Head of caudate nucleus (tissue), 42 donors: ENCODE data around the gene PCSK1N.
"Not testable (repeated sequence)": the region's sequence is repeated elsewhere in the genome, so short reads cannot be mapped to it uniquely, and the experiment has no call there.

Experiments used
- DNase-seq, 42 donors: peaks; one replicate each; pipeline versions ENCODE4 v3.0.0 to v3.0.0-alpha.2; 2020 to 2021; ENCODE audit warnings: mixed read lengths in 7 of 42
- intact Hi-C: fragments of 100-400 bp; cut with DNase I; formaldehyde crosslinking; loops from one replicate; pipeline ENCODE4 v1.15.0; 2022

Gene PCSK1N

DNA sequence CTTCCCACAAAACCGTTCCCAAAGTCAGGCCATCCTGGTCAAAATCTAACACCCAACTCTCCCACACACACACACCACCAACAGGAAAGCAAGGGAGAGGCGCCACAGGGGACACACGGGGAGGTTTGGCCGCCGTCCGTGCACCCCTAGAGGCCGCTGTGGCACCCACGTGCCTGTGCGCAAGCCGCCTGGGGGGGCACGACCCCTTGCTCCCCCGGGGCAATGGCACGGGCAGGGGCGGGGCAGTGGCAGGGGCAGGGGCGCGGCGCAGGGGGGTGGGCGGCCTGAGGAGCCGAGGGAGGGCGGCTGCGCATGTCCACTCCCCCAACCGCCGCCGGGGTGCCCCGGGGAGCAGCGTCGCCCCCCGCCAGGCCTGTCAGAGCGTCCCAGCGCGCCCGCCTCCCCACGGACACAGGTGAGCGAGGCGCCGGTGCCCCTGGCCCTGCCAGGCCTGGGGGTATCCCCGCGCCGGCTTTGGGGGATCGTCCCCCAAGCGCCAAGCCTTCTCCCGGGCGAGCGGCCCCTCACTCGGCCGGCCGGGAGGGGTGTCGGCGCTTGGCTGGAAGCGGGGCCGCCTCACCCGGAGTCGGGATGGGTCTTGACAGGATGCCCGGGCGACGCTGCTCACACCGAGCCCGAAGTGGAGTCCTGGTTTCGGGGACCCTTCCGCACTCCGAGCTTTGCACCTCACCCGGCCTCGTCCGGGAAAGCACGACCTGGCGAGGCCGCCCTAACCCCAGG lies 9.1 kb downstream of the PCSK1N start, which contains the start of gene ERAS:
TSS of gene ERAS (plus strand) at position 379 of the 741 bp plus-strand sequence. CDS start 2,611 bp downstream, outside the sequence.
- intact Hi-C loops = no loop called here
- DNase-seq = peak in 2 of 42 donors; percentile 11 to 13

DNA sequence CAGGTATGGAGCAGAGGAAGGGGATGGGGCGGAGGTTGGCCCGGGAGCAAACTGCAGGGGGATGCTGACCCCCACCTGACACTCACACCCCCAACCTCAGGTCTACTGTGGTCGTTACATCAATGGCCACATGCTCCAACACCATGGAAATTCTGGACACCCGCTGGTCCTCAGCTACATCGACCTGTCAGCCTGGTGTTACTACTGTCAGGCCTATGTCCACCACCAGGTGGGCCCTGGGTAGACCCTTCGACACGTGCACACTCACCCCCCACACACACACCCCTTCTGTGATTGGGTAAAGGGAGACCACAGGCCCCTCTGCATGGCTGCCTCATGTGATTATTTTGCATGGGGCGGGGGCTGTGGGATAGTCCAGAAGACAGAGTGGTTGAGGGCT lies 11.3 kb downstream of the PCSK1N start:
- peak in 1 of 42 donors; percentile 5 for DNase-seq
- intact Hi-C loops = no loop called here

DNA sequence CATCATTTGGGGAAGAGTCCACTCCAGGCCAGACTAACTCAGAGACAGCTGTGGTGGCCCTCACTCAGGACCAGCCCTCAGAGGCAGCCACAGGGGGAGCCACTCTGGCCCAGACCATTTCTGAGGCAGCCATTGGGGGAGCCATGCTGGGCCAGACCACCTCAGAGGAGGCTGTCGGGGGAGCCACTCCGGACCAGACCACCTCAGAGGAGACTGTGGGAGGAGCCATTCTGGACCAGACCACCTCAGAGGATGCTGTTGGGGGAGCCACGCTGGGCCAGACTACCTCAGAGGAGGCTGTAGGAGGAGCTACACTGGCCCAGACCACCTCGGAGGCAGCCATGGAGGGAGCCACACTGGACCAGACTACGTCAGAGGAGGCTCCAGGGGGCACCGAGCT lies 12.4 kb downstream of the PCSK1N start:
- DNase-seq = peak in 1 of 42 donors; percentile 27
- intact Hi-C loops = no loop called here

DNA sequence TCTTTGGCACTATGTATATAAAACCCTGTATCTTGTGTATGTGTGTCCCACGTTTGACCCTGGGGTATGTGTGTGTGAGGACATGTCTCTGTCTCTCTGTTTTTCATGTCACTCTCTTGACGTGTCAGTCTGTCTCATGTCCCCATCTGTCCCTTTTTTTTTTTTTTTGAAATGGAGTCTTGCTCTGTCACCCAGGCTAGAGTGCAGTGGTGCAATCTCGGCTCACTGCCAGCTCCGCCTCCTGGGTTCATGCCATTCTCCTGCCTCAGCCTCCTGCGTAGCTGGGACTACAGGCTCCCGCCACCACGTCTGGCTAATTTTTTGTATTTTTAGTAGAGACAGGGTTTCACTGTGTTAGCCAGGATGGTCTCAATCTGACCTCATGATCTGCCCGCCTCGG lies 16.0 kb downstream of the PCSK1N start:
- intact Hi-C loops, DNase-seq: not testable (repeated sequence)

DNA sequence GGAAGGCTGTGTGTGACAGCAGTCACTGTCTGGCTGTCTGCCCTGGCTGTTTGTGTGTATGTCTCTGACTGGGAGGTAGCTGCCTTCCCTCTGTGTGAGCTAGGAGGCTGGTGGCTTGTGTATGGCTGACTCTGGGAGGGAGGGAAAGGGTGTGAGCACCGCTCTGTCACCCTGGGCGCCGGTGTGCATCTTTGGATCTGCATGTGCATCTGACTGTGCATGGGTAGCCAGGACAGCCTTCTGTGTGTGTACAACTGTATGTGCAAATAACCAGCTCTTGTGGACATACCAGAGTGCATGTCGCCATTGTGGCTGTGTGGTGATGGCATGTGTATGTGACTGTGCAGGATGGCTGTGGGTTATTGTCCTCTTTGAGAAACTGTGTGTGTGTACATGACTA lies 16.5 kb downstream of the PCSK1N start:
- peak in 1 of 42 donors; percentile 8 for DNase-seq
- intact Hi-C loops = no loop called here

DNA sequence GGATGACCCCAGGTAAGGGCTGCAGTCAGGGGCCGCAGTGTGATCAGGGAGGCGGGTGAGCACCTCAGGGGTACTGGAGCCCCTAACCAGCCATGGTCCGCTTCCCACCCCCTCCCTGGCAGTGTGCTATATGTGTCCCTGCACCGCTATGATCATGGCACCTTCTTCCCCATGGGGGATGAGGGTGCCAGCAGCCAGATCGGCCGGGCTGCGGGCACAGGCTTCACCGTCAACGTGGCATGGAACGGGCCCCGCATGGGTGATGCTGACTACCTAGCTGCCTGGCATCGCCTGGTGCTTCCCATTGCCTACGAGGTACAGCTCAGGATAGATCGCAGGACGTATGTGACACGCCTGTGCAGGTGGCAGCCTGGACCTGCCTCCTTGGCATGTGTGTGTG lies 17.3 kb downstream of the PCSK1N start:
- DNase-seq = no peak
- intact Hi-C loops = no loop called here

DNA sequence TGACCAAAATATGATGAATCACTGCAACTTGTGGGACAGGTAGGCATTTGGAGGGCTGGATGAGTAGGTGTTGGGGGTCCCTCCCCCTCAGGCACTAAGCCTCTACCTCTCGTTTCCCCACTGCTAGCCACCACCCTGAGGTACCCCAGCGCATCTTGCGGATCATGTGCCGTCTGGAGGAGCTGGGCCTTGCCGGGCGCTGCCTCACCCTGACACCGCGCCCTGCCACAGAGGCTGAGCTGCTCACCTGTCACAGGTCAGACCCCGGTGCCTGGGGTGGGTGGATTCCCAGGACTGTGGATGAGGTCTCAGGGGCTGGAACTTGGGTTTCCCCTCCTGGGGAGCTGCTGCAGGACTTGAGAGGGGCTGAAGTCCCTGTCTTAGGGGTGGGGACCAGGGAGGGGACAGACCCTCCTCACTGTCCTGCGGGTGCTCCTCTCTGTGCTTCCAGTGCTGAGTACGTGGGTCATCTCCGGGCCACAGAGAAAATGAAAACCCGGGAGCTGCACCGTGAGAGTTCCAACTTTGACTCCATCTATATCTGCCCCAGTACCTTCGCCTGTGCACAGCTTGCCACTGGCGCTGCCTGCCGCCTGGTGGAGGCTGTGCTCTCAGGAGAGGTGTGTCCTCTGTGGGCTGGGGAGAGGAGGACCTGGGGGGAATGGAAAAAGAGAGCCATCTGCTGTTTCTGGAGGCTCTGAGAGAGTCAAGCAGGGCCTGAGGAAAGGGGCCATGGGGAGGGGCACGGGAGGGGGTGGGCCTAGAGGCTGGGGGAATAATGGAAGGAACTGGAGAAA lies 19.2 kb downstream of the PCSK1N start:
- no peak for DNase-seq
- intact Hi-C loops = no loop called here

DNA sequence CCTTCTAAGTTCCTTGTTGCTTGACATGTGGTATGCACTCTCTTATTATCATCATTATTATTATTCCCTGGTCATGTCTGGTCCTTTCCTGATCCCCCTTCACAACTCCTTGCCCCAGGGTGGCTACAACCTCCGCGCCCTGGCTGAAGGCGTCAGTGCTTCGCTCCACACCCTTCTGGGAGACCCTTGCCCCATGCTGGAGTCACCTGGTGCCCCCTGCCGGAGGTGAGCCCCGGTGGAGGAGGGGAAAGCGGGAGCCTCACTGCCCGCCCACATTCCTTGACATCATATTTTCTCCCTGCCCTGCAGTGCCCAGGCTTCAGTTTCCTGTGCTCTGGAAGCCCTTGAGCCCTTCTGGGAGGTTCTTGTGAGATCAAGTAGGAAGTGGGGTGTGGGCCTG lies 20.1 kb downstream of the PCSK1N start:
- intact Hi-C loops = no loop called here
- DNase-seq = no peak

DNA sequence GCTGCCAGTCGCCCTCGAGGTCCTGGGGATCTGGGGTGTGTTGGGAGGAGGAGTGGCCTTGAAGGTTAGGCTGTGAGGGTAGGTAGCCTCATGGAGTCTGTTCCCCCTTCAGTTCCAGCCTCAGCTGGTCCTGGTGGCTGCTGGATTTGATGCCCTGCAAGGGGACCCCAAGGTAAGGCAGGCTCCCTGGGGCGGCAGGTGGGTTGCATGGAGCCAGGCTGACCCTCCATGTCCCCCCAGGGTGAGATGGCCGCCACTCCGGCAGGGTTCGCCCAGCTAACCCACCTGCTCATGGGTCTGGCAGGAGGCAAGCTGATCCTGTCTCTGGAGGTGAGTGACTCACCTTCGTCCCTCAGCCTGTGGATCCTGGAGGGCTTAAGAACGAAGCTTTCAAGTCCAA lies 20.7 kb downstream of the PCSK1N start:
- intact Hi-C loops = no loop called here
- no peak for DNase-seq

DNA sequence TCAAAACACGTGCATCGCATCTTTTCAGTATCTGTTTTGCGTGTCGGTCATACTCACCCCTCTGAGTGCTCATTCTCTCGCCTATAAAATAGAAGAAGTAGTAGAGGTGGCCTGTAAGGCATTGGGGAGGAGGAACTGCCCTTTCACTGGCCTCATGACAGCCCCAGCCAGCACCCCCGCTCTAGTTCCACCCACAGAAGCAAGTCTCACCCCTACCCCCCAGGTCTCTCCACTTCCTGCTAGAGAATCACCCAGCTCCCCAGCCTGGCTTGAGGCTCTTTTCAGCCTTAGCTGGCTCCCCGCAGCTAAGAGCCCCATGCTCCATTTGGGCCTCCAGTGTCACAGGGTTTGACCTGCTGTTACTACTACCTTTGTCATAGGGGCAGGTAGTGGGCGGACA lies 21.8 kb downstream of the PCSK1N start:
- DNase-seq = peak in 1 of 42 donors; percentile 36
- intact Hi-C loops = no loop called here

DNA sequence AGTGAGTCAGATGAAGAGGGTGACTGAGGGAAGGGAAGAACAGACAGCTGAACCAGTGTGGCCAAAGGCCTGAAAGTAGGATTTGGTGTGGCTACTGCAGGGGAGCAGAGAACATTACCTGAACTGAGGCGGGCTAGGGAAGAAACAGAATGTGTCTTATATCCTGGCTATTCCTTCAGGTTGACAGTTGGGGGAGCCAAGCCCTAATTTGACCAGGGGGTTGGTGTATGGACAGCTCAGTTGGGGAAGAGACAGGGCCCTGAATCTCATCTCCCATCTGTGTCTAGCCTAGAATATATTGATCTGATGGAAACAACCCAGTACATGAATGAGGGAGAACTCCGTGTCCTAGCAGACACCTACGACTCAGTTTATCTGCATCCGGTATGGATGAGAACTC lies 29.3 kb downstream of the PCSK1N start:
- intact Hi-C loops = loop anchor here (10.0 kb wide), 1 partner anchor 89 kb away; the partner anchor contains the start of genes PQBP1 and TIMM17B
- DNase-seq = no peak

DNA sequence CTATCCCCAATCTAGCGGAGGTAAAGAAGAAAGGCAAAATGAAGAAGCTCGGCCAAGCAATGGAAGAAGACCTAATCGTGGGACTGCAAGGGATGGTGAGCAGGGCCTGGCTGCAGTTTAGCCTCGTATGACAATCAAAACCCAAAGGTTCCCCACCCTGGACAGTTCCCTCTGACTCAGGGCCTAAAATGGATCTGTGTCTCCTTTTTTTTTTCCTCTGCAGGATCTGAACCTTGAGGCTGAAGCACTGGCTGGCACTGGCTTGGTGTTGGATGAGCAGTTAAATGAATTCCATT lies 32.6 kb downstream of the PCSK1N start:
- no peak for DNase-seq
- intact Hi-C loops = loop anchor here (5.0 to 10.0 kb wide), 3 partner anchors 66 to 126 kb away; partner anchors contain the start of genes PQBP1 and TIMM17B

DNA sequence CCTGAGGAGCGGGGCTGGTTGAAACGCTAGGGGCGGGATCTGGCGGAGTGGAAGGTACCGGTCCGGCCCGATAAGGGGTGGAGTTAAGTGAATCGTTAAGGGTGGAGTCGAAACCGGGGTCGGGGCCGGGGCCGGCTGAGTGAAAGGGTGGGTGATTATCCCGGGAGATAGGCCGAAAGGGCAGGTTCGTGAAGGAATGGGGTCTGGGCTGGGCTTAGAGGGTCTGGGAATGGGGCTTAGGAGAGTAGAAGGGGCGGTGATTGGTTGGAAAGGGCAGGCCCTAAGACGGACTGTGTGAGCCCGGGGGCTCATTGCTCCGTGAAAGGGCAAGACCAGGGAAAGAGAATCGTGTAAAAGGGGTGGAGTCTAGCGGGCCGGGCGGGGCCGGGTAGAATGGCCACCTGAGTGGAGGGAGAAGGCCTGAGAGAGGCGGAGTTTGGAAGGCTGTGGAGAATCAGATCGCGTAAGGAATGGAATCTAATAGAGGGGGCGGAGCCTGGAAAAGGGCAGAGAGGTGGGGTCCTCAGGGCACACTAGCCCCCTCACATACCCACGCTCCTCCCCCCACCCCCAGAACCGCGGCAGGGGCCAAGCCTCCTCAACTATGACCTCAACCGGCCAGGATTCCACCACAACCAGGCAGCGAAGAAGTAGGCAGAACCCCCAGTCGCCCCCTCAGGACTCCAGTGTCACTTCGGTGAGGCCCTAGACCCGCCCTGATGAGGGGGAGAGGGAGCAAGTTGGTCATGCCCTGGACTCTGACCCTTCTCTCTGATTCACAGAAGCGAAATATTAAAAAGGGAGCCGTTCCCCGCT lies 33.1 kb downstream of the PCSK1N start:
- intact Hi-C loops = loop anchor here (5.0 to 10.0 kb wide), 3 partner anchors 65 to 125 kb away; partner anchors contain the start of genes PQBP1 and TIMM17B
- peak in 34 of 42 donors; percentile 5 to 59 (median 33) for DNase-seq

DNA sequence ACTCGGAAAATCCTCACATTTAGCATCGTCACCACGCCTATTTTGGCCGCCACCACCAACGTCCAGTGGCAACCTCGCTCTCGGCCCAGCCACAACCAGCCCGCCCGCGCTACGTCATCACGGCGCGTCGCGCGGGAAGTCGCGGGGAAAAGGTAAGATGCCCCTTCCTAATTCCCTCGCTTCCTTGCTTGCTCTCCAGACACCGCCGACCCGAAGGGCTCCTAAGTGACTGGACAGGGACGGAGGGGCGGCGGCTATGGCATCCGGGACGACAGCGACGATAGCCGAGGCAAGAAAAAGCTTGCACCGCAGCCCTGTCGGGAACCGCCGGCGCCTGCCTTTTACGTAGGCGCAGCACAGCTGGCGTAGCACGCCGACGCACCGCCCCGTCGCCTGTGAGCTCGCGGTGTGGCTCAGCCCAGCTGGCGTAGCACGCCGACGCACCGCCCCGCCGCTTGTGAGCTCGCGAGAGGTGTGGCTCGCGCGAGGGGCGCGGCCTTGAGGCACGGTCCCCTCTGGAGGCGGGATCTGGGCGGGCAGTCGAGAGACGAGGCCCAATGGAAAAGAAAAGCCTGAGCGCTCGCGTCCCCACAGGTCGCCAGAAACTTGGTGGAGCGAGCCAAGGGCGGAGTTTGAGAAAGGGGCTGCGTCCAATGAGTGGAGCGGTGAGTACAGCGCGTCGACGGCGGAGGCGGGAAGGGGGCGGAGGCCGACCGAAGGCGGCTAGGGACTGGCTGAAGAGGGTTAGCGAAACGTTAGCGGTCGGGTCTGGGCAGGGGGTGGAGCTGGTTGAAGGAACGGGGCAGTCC lies 33.9 kb downstream of the PCSK1N start, which contains the start of gene HDAC6:
TSS of gene HDAC6 (plus strand) at position 788 of the 809 bp plus-strand sequence. CDS start 626 bp downstream, outside the sequence.
- DNase-seq = peak; percentile 81 to 99 (median 96)
- intact Hi-C loops = loop anchor here (5.0 to 10.0 kb wide), 3 partner anchors 64 to 124 kb away; partner anchors contain the start of genes PQBP1 and TIMM17B

DNA sequence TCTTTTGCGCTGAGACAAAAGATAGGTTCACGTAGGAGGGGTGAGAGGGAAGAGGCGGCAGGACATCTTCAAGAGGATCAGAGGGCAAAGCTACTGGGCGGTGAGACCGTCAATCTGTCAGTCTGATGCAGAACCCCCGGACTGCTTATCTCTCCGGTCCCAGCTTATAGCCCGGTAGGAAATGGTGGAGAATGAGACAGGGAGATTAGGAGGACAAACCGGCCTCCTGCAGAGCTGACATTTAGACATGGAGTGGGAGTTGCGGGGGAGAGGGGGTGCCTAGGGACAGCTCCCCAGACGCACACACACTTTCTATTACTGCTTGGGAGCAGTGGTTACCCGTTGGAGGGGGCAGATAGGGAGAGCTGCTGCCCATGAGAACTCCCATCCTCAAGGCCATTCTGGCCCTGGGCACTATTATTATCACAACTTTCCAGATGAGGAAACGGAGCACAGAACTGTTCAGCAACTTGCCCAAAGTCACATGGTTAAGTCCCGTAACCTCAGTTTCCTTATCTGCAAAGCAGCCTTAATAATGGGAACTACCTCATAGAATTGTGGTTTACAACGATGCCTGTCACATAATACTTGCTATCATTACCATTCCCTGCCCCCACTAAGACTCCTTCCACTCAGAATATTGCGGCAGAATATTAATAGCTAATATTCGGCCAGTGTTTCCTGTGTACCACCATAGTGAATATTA lies 34.7 kb downstream of the PCSK1N start:
- intact Hi-C loops = loop anchor here (5.0 to 10.0 kb wide), 3 partner anchors 63 to 123 kb away; partner anchors contain the start of genes PQBP1 and TIMM17B
- DNase-seq = peak in 1 of 42 donors; percentile 34

DNA sequence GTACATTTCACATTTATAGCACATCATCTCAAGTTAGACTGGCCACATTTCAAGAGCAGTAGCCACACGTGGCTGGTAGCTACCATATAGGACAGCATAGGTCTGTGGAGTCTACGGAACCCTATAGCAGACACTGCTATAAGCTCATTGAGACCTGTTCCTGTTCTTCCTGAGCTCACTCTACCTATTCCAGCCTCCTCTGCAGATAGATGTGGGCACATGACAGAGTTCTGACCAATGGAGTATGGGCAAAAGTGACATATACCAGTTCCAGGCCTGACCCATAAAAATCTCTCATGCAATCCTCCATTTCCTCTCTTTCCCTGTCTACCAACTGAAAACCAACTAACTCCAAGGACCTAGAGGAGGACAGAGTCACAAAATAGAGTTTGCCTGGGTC lies 37.1 kb downstream of the PCSK1N start:
- DNase-seq = no peak
- intact Hi-C loops = loop anchor here (5.0 kb wide), 1 partner anchor 256 kb away; no protein-coding TSS in a partner anchor

DNA sequence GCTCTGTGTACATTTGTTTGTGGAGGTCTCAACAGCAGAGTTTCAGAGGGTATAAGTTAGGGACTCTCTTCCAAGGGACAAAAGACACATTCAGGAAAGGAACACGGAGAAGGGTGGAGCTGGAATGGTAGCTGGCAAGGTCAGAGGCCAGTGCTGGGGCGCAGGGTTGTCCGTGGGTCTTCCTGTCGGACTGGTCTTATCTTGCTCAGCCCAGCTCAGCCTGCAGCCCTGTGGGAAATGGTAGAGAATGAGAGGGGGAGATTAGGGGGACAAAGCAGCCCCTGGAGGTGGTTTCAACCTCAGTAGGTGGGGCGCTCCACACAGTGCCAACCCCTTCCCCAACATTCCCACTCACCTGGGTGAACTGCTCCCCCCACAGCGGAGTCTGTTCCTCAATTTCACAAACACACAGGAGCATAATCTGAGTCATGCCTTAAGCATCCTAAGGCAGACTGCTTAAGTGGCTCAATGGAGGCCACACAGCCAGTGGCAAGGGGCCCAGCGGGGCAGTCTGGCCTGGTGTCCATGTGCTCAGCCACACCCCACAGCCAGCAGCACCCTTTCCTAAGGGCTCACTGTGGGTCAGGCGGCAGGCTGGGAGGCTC lies 40.4 kb downstream of the PCSK1N start:
- DNase-seq = no peak

More for the DNA sequence above, 40.4 kb downstream of the PCSK1N start:
- intact Hi-C loops = loop anchor here (5.0 kb wide), 1 partner anchor 253 kb away; no protein-coding TSS in a partner anchor
